ENCODE results near the gene KCNH2.
"Not testable (repeated sequence)": the region's sequence is repeated elsewhere in the genome, so short reads cannot be mapped to it uniquely, and the experiment has no call there.

The KCNH2 gene

DNA sequence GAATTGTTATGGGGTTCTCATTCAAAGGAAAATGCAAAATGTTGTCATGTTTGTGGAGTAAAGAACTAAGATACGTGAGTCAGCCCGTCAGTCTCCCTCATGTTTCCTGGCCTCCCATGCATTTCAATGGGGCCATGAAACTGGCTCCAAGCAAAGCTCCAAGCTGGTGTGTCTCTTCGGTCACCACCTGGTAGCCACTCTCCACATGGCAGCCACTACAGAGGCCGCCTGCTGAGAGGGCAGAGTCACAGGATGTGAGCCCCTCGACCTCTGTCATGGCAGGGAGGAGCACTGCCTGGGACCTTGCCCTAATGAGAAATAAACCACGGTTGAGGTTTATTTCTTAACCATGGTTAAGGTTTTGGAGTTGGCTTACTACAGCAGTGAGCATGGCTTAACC is 63.2 kb downstream of the KCNH2 start:
- TF ChIP-seq POLR2AphosphoS5 (IDR thresholded peaks at IDR 0.05; ENCODE audit: low read depth, low read length) (no peak), POLR2A (IDR thresholded peaks at IDR 0.05; ENCODE audit: low read depth, low read length) (no peak), TAF1 (IDR thresholded peaks at IDR 0.05; ENCODE audit: borderline replicate concordance, low read depth, low read length) (no peak)
- DNase-seq (ENCODE audit: insufficient read length) (no peak), FAIRE-seq (no peak)

DNA sequence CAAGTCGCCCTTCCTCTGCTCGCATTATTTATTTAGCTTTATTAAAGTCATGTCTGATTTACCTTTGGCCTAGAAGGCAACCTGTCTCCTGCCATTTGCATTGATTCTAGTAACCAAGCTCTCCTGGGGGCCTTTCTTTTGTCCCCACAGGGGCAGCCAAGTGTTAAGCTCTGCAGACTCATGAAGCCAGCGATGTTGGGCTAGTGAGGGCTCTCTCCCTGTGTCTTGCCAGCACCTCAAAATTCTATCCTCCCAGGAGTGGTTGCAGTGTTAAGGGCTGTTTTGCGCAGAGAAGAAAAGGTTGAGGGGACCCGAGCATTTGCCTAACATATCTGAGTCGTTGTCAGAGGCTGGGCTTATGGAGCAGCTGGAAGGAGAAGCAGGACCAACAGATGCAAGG is 63.9 kb downstream of the KCNH2 start:
- FAIRE-seq: no peak
- no peak for DNase-seq (ENCODE audit: insufficient read length)
- TF ChIP-seq POLR2A (IDR thresholded peaks at IDR 0.05; ENCODE audit: low read depth, low read length) (no peak), POLR2AphosphoS5 (IDR thresholded peaks at IDR 0.05; ENCODE audit: low read depth, low read length) (no peak), TAF1 (IDR thresholded peaks at IDR 0.05; ENCODE audit: borderline replicate concordance, low read depth, low read length) (no peak)

- TF ChIP-seq TAF1 (IDR thresholded peaks at IDR 0.05; ENCODE audit: borderline replicate concordance, low read depth, low read length) (no peak), POLR2A (IDR thresholded peaks at IDR 0.05; ENCODE audit: low read depth, low read length) (no peak), POLR2AphosphoS5 (IDR thresholded peaks at IDR 0.05; ENCODE audit: low read depth, low read length) (no peak)
- FAIRE-seq (no peak), DNase-seq (ENCODE audit: insufficient read length) (no peak)
Observed at GRCh38 chr7:150912427-150912826, 65.7 kb downstream of the KCNH2 start.

DNA sequence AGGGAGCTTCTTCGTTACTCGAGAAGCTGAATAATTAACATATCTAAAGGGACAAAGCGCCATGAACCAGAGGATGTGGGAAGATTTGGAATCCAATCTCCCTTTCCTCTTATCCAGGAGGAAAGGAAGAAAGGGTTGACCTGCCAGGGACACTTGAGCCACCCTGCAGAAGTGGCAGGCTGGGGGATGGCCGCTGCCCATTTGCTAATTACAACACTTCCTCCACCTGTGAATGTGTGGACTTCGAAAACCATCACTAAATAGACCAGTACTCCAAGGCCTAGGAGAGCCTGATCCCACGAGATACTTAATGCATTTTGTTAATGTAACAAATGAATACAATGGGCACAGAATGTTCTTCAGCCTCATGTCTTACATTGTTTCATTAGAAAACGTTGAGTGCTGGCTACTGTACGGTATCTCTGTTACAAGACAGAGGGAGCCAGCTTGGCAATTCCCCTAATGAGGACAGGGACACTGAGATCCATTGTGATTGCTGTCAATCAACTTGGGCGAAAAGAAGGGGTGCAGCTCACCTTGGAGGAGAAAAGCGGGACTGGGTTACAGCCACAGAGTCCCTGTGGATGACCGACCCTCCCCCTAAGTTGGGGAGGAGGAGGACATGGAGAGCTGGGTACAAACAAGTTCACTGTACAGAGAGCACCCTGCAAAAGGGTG is 66.4 kb downstream of the KCNH2 start:
- no peak for DNase-seq (ENCODE audit: insufficient read length)
- FAIRE-seq: no peak
- TF ChIP-seq POLR2A (IDR thresholded peaks at IDR 0.05; ENCODE audit: low read depth, low read length) (no peak), POLR2AphosphoS5 (IDR thresholded peaks at IDR 0.05; ENCODE audit: low read depth, low read length) (no peak), TAF1 (IDR thresholded peaks at IDR 0.05; ENCODE audit: borderline replicate concordance, low read depth, low read length) (no peak)

GRCh38 chr7:150910996-150911422 is 67.1 kb downstream of the KCNH2 start:
- DNase-seq (ENCODE audit: insufficient read length) (no peak), FAIRE-seq (no peak)
- TF ChIP-seq TAF1 (IDR thresholded peaks at IDR 0.05; ENCODE audit: borderline replicate concordance, low read depth, low read length): no peak
- TF ChIP-seq POLR2A (IDR thresholded peaks at IDR 0.05; ENCODE audit: low read depth, low read length): no peak
- no peak for TF ChIP-seq POLR2AphosphoS5 (IDR thresholded peaks at IDR 0.05; ENCODE audit: low read depth, low read length)

DNA sequence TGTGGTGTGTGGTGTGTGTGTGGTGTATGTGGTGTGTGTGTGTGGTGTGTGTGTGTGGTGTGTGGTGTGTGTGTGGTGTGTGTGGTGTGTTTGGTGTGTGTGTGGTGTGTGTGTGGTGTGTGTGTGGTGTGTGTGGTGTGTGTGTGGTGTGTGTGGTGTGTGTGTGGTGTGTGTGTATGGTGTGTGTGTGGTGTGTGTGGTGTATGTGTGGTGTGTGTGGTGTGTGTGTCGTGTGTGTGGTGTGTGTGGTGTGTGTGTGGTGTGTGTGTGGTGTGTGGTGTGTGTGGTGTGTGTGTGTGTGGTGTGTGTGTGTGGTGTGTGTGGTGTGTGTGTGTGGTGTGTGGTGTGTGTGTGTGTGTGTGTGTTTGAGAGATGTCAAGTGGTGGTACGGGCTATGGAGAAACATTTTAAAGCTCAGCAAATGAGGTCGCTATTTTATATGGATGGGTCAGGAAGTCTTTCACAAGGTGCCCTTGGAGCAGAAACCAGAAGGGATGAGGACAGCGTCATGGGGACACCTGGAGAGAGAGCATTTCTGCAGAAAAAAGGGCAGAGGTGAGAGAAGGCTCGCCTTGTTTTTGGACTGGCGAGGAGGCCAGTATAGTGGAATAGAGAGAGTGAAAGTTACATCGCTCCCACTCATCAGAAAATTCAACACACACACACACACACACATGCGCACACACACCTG is 67.7 kb downstream of the KCNH2 start:
- FAIRE-seq: peak; percentile 96
- not testable (repeated sequence) for DNase-seq (ENCODE audit: insufficient read length)

- TF ChIP-seq TAF1 (IDR thresholded peaks at IDR 0.05; ENCODE audit: borderline replicate concordance, low read depth, low read length) (no peak), POLR2AphosphoS5 (IDR thresholded peaks at IDR 0.05; ENCODE audit: low read depth, low read length) (no peak), POLR2A (IDR thresholded peaks at IDR 0.05; ENCODE audit: low read depth, low read length) (no peak)
- FAIRE-seq (peak; percentile 97), DNase-seq (ENCODE audit: insufficient read length) (no peak)
Observed at GRCh38 chr7:150909200-150909995, 68.7 kb downstream of the KCNH2 start.

DNA sequence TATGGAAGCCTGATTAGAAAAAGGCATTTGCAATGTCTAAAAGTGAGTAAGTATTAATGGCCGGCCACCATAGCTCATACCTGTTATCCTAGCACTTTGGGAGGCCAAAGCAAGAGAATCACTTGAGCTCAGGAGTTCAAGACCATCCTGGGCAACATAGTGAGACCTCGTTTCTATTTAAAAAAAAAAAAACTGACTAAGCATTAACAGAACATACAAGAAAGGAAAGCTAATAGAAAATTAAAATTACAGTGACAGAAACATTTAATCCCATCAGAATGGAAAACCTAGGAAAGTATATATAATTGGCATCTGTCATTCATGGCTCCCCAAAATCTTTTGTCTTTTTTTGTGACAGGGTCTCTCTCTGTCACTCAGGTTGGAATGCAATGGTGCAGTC is 69.9 kb downstream of the KCNH2 start:
- no peak for FAIRE-seq
- no peak for DNase-seq (ENCODE audit: insufficient read length)
- TF ChIP-seq POLR2A (IDR thresholded peaks at IDR 0.05; ENCODE audit: low read depth, low read length) (no peak), TAF1 (IDR thresholded peaks at IDR 0.05; ENCODE audit: borderline replicate concordance, low read depth, low read length) (no peak), POLR2AphosphoS5 (IDR thresholded peaks at IDR 0.05; ENCODE audit: low read depth, low read length) (no peak)

DNA sequence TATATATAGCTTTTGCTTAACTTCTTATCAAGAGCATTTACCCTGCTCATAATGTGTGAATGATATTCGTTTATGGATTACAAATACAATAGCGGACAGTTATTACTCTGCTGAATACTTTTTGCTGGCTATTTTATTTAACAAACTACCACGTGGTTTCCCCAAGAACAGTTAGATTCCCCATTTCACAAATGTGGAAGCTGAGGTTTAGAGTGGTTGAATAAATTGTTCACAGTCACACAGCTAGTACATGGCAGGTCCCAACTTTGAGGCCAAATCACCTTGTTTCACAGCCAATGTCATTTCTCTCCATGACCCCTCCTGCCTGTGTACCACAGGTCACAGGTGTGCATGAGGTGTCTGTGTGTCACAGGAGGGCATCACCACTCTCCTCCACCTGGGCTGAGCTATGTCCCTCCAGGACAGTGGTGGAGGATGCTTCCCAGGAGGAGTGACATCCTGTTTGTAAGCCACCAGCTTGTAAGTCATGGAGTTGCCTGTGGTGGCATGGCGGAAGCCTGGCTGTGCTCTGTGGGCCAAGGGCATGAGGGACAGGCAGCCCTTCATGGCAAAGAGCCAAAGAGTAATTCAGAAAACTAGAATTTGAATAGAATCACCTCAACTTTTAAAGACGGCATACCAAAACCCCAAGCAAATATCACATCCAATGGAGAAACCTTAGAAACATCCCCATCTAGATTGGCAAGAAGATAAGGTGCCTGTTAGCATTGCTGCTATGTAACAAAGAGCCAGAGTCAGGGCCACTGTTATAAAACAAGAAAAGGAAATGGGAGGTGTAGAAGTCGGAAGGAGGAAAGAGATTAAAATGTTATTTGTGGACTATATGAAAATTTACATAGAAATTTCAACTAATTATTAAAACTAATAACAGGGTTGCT is 73.9 kb downstream of the KCNH2 start:
- TF ChIP-seq POLR2AphosphoS5 (IDR thresholded peaks at IDR 0.05; ENCODE audit: low read depth, low read length): no peak
- TF ChIP-seq TAF1 (IDR thresholded peaks at IDR 0.05; ENCODE audit: borderline replicate concordance, low read depth, low read length): no peak
- TF ChIP-seq POLR2A (IDR thresholded peaks at IDR 0.05; ENCODE audit: low read depth, low read length): no peak
- DNase-seq (ENCODE audit: insufficient read length) (no peak), FAIRE-seq (no peak)

DNA sequence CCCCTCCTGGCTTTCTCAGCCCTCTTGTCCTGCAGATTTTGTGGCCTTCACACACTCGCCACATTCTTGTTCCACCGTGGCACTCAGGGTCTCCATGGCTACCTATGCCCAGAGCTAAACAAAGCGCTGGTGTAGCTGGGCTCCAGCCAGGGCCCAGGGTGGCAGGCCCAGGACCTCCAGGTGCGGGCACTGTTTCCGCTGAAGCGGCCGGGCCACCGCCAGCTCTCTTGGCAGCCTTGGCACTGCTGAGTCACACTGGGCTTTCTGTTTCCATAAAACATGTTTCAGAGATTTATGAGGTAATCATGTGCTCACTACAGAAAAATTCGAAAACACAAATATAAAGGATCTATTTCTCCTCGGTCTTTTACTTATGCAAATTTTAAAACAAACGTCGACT is 74.5 kb downstream of the KCNH2 start:
- DNase-seq (ENCODE audit: insufficient read length) (no peak), FAIRE-seq (no peak)
- TF ChIP-seq POLR2AphosphoS5 (IDR thresholded peaks at IDR 0.05; ENCODE audit: low read depth, low read length): no peak
- TF ChIP-seq POLR2A (IDR thresholded peaks at IDR 0.05; ENCODE audit: low read depth, low read length): no peak

All from GM12892 (cell line).